ENCODE data around the gene PSME3. TPM values are rescaled to one million over a fixed set of nuclear protein-coding genes. Genes with fewer than 3 reads are reported as not detected.
"Not testable (repeated sequence)": the region's sequence is repeated elsewhere in the genome, so short reads cannot be mapped to it uniquely, and the experiment has no call there.

The PSME3 gene
- total and polyA plus RNA-seq, 4 donors = 25.0 to 55.3 (median 39.8) TPM

DNA sequence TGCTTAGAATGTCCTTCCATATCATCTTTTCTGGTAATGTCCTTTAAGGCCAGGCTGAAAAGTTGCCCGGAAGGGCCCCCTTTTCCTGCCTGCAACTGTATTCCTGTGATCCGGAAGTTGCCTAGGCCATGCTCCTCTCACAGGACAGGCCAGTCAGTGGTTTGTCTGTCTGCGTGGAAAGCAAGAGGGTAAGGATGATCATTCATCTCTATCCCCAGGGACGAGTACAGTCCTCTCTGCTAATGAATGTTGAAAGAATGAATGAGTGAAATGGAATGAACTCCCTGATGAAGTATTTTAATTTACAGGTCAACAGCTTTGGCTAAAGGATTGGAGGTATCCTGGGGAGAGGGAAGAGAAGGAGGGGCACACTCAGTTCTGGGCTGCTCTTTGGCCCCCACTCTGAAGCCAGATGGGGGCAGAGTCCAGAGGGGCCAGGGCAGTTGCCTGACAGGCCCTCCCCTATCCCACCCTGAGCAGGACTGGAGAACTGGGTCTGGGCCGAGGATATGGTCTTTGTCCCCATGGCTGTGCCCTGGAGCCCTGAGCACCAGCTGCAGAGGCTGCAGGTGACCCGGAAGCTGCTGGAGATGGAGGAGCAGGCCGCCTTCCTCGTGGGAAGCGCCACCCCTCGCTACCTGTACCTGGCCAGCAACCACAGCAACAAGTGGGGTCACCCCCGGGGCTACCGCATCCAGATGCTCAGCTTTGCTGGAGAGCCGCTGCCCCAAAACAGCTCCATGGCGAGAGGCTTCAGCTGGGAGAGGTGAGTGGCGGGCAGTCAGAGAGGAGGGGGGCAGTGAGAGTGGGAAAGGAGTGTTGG lies 21.0 kb downstream of the PSME3 start:
- Histone ChIP-seq H3K27ac (ENCODE audit: low read depth in 1 of 2, low read length in 2 of 2) (no peak overlapping the region), H3K9ac (ENCODE audit: low read depth in 1 of 2, low read length in 2 of 2) (no peak overlapping the region), H3K9me3 (ENCODE audit: control insufficient read depth in 4 of 4, low read length in 3 of 4) (no peaks in the 10 kb centered on the region), H3K27me3 (ENCODE audit: control insufficient read depth in 4 of 4, insufficient read depth in 4 of 4, low read length in 3 of 4) (no peaks in the 10 kb centered on the region), H3K36me3 (ENCODE audit: control insufficient read depth in 4 of 4, insufficient read depth in 3 of 4, low read depth in 1 of 4, low read length in 3 of 4) (no peaks in the 10 kb centered on the region), H3K4me1 (ENCODE audit: control insufficient read depth in 4 of 4, insufficient read depth in 4 of 4, low read length in 3 of 4) (peaks cover 0 to 25% (median 21%) of the 10 kb centered on the region in 4 donors), H3K4me3 (ENCODE audit: low read depth in 1 of 3, low read length in 3 of 3) (no peak overlapping the region)
- TF ChIP-seq GABPA (IDR thresholded peaks at IDR 0.05 in 1 of 2, conservative IDR thresholded peaks at IDR 0.05 in 1 of 2) (no peak), NR2F2 (IDR thresholded peaks at IDR 0.05) (peak; percentile 36)
- WGBS = 84% methylated on average over 15 of the region's 15 CpGs
- DNase-seq (ENCODE audit: low spot score) = no peak

DNA sequence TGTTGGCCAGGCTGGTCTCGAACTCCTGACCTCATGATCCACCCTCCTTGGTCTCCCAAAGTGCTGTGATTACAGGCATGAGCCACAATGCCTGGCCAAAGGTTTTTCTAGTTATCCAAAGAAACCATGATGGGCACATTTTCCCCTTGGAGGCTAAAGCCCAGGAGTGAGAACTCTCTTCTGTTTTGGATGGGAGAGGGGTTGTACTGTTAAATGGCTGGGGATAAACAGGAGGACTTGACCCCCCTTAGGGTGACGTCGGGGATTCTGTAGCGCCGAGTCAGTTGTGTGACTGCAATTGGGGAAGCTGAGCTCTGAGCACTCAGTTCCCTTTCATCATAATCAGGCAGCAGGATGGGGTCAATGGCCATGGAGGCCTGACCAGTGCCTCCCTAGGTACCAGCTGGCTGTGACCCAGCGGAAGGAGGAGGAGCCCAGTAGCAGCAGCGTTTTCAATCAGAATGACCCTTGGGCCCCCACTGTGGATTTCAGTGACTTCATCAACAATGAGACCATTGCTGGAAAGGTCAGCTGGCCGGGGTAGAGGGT lies 21.9 kb downstream of the PSME3 start:
- no peak overlapping the region for H3K9ac ChIP-seq (ENCODE audit: low read depth in 1 of 2, low read length in 2 of 2)
- H3K4me3 ChIP-seq (ENCODE audit: low read depth in 1 of 3, low read length in 3 of 3) = no peak overlapping the region
- DNase-seq (ENCODE audit: low spot score) = peak; percentile 47
- H3K27ac ChIP-seq (ENCODE audit: low read depth in 1 of 2, low read length in 2 of 2) = peak overlapping the region in 1 of 2 donors; percentile 31
- H3K27me3 ChIP-seq (ENCODE audit: control insufficient read depth in 4 of 4, insufficient read depth in 4 of 4, low read length in 3 of 4) = no peaks in the 10 kb centered on the region
- H3K4me1 ChIP-seq (ENCODE audit: control insufficient read depth in 4 of 4, insufficient read depth in 4 of 4, low read length in 3 of 4) = peaks cover 0 to 16% (median 12%) of the 10 kb centered on the region in 4 donors
- no peak for TF ChIP-seq EGR1 (IDR thresholded peaks at IDR 0.05; ENCODE audit: low read depth in 2 of 2)
- TF ChIP-seq MAX (IDR thresholded peaks at IDR 0.05) = no peak
- TF ChIP-seq RAD21 (IDR thresholded peaks at IDR 0.05) = peak; percentile 10 to 57
- no peak for TF ChIP-seq HNF4G (IDR thresholded peaks at IDR 0.05)
- TF ChIP-seq HNF4A (conservative IDR thresholded peaks at IDR 0.05) = peak; percentile 60 to 66
- TF ChIP-seq RXRA (IDR thresholded peaks at IDR 0.05) = peak; percentile 93 to 96
- peak; percentile 32 for TF ChIP-seq NR2F2 (IDR thresholded peaks at IDR 0.05)
- no peak for TF ChIP-seq REST (IDR thresholded peaks at IDR 0.05)
- peak; percentile 29 for TF ChIP-seq YY1 (IDR thresholded peaks at IDR 0.05)
- peak; percentile 54 for TF ChIP-seq SP1 (IDR thresholded peaks at IDR 0.05)
- 35% methylated on average over 8 of the region's 8 CpGs for WGBS
- no peaks in the 10 kb centered on the region for H3K9me3 ChIP-seq (ENCODE audit: control insufficient read depth in 4 of 4, low read length in 3 of 4)
- no peaks in the 10 kb centered on the region for H3K36me3 ChIP-seq (ENCODE audit: control insufficient read depth in 4 of 4, insufficient read depth in 3 of 4, low read depth in 1 of 4, low read length in 3 of 4)

DNA sequence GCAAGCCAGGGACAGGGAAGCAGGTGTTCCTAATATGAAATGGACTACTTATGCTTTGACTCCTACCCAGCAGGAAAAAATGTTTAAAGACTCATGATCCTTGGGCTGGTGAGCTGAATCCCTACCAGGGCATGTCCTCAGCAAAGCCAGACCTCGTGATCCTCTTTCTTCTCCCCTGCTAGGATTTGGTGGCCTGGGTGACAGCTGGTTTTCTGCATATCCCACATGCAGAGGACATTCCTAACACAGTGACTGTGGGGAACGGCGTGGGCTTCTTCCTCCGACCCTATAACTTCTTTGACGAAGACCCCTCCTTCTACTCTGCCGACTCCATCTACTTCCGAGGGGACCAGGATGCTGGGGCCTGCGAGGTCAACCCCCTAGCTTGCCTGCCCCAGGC lies 22.9 kb downstream of the PSME3 start:
- H3K4me3 ChIP-seq (ENCODE audit: low read depth in 1 of 3, low read length in 3 of 3); H3K27ac ChIP-seq (ENCODE audit: low read depth in 1 of 2, low read length in 2 of 2); H3K27me3 ChIP-seq (ENCODE audit: control insufficient read depth in 4 of 4, insufficient read depth in 4 of 4, low read length in 3 of 4); H3K36me3 ChIP-seq (ENCODE audit: control insufficient read depth in 4 of 4, insufficient read depth in 3 of 4, low read depth in 1 of 4, low read length in 3 of 4); DNase-seq (ENCODE audit: low spot score); H3K9me3 ChIP-seq (ENCODE audit: control insufficient read depth in 4 of 4, low read length in 3 of 4); H3K9ac ChIP-seq (ENCODE audit: low read depth in 1 of 2, low read length in 2 of 2): not testable (repeated sequence)
- WGBS = 86% methylated on average over 7 of the region's 8 CpGs
- peaks cover 0 to 14% (median 11%) of the 10 kb centered on the region in 4 donors for H3K4me1 ChIP-seq (ENCODE audit: control insufficient read depth in 4 of 4, insufficient read depth in 4 of 4, low read length in 3 of 4)

Data from liver (tissue), 9 donors.